NCI-H2171 treated with DMSO at 0.1 percent for 48 hours (cell line): Measurements from ENCODE around the gene SIRPG.
"Not testable (repeated sequence)": the region's sequence is repeated elsewhere in the genome, so short reads cannot be mapped to it uniquely, and the experiment has no call there.

Source experiments
- DNase-seq: peaks from one replicate; lab custom pipeline; 2025; lab: John Stamatoyannopoulos, UW

Gene SIRPG

GRCh38 chr20:1657556-1658334 lies at the start of gene SIRPG:
Gene SIRPG, minus strand, starts transcription at chr20:1657779. Its CDS starts 65 bp downstream, at chr20:1657714.
- DNase-seq: no peak

GRCh38 chr20:1706887-1707286 lies 49.3 kb upstream of the SIRPG start:
- DNase-seq: not testable (repeated sequence)

GRCh38 chr20:1706079-1706478 lies 48.5 kb upstream of the SIRPG start:
- DNase-seq: no peak

- DNase-seq: no peak
These were observed 45.3 kb upstream of the SIRPG start for GRCh38 chr20:1702855-1703254.

- DNase-seq: no peak
These were observed 44.7 kb upstream of the SIRPG start for GRCh38 chr20:1702328-1702727.

GRCh38 chr20:1700990-1701389 lies 43.4 kb upstream of the SIRPG start:
- DNase-seq: peak; percentile 70

- no peak for DNase-seq
These were observed 40.0 kb upstream of the SIRPG start for GRCh38 chr20:1697592-1697991.

GRCh38 chr20:1696521-1697209 lies 39.1 kb upstream of the SIRPG start:
- DNase-seq: no peak

GRCh38 chr20:1694672-1695071 lies 37.1 kb upstream of the SIRPG start:
- DNase-seq: no peak

- DNase-seq: no peak
These were observed 35.8 kb upstream of the SIRPG start for GRCh38 chr20:1693427-1693826.

- no peak for DNase-seq
These were observed 32.1 kb upstream of the SIRPG start for GRCh38 chr20:1689721-1690120.

- no peak for DNase-seq
These were observed 31.4 kb upstream of the SIRPG start for GRCh38 chr20:1688886-1689538.

GRCh38 chr20:1687053-1687452 lies 29.5 kb upstream of the SIRPG start:
- DNase-seq: no peak

- no peak for DNase-seq
These were observed 28.7 kb upstream of the SIRPG start for GRCh38 chr20:1686151-1686748.

GRCh38 chr20:1685304-1686052 lies 27.9 kb upstream of the SIRPG start:
- no peak for DNase-seq

- no peak for DNase-seq
These were observed 27.3 kb upstream of the SIRPG start for GRCh38 chr20:1684872-1685271.

- DNase-seq: no peak
These were observed 19.1 kb upstream of the SIRPG start for GRCh38 chr20:1676650-1677049.

GRCh38 chr20:1674990-1675780 lies 17.6 kb upstream of the SIRPG start:
- DNase-seq: no peak

- DNase-seq: no peak
These were observed 16.8 kb upstream of the SIRPG start for GRCh38 chr20:1674361-1674760.

- no peak for DNase-seq
These were observed 15.8 kb upstream of the SIRPG start for GRCh38 chr20:1673424-1673823.

GRCh38 chr20:1672728-1673127 lies 15.1 kb upstream of the SIRPG start:
- DNase-seq: no peak
